Measurements from ENCODE around the gene PIP5K1A. TPM values are rescaled to one million over a fixed set of nuclear protein-coding genes. Genes with fewer than 3 reads are reported as not detected.
A peak's percentile ranks its signal among the peaks of the same experiment; 100 is the strongest.

PIP5K1A gene
- total and polyA plus RNA-seq, 9 of the 15 experiments (the other 6 are each of a cell fraction or from before 2014, with no cell fraction given) = 1.9 to 42.4 (median 18.8) TPM

DNA sequence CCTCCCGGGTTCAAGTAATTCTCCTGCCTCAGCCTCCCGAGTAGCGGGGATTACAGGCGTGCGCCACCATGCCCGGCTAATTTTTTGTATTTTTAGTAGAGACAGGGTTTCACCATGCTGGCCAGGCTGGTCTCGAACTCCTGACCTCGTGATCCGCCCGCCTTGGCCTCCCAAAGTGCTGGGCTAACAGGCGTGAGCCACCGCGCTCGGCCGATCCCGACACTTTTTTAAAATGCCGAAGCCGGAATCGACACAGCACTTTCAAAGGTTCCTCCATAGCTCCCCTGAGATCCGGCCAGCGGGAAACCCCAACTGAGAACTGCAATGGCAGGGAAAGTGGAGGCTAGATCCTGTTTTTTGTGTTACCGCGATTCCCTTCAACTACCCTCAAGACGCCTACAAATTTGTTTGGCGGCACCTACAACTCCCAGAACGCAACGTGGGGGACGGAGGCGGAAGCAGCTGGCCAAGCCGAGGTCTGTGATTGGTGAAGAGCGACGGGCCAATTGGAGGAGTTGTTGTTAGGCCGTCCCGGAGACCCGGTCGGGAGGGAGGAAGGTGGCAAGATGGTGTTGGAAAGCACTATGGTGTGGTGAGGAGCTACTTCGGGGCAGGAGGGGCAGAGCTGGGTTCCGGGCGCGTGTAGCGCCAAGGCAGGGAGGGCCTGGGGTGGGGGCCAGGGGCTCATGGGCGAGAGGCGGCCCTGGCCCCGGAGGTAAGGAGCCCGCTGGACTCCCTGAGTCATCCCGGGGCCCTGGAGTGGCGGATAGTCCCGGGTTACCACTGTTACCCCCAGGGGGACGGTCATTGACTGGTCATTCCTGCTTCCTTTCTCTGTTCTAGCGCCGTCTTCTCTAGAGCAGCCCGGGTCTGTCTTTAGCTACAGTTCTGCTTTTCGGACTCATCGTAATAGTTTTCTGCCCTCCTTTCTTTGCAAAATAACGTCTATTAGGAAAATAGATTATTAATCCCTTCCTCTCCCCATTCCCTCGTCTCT is 56.2 kb downstream of the PIP5K1A start, which contains the start of gene PSMD4 (continued):
- TF ChIP-seq LARP7 (IDR thresholded peaks at IDR 0.05) (0 out of 2 replicates have a peak, but pooled peaks have one; percentile 26), ZNF224 (CRISPR knock-in tag; IDR thresholded peaks at IDR 0.05) (0 out of 2 replicates have a peak, but pooled peaks have one; percentile 20), ASH1L (IDR thresholded peaks at IDR 0.05; ENCODE audit: borderline replicate concordance, low read depth, partially characterized antibody) (peak; percentile 96), NR2F6 (CRISPR knock-in tag; IDR thresholded peaks at IDR 0.05) (no peak), ZNF79 (CRISPR knock-in tag; IDR thresholded peaks at IDR 0.05; ENCODE audit: low read depth) (no peak), POU5F1 (IDR thresholded peaks at IDR 0.05; ENCODE audit: borderline replicate concordance, low read depth, low read length, partially characterized antibody) (no peak), FOXJ2 (tag; IDR thresholded peaks at IDR 0.05) (no peak; the same call in 1 of the 2 replicates), CHD1 (IDR thresholded peaks at IDR 0.05; ENCODE audit: low read length) (no peak), ZNF707 (CRISPR knock-in tag; conservative IDR thresholded peaks at IDR 0.05) (no peak), GABPB1 (CRISPR knock-in tag; IDR thresholded peaks at IDR 0.05) (peak; percentile 90), LCOR (CRISPR knock-in tag; IDR thresholded peaks at IDR 0.05) (no peak), ZNF253 (CRISPR knock-in tag; conservative IDR thresholded peaks at IDR 0.05) (no peak), ZNF717 (CRISPR knock-in tag; IDR thresholded peaks at IDR 0.05) (no peak), NEUROD1 (IDR thresholded peaks at IDR 0.05; ENCODE audit: borderline replicate concordance, low read depth, low read length, partially characterized antibody) (peak; percentile 80), STAG1 (CRISPR knock-in tag; IDR thresholded peaks at IDR 0.05; ENCODE audit: borderline replicate concordance) (no peak), ZNF3 (CRISPR knock-in tag; IDR thresholded peaks at IDR 0.05) (no peak), FOXA3 (CRISPR knock-in tag; conservative IDR thresholded peaks at IDR 0.05 in 1 of 2, IDR thresholded peaks at IDR 0.05 in 1 of 2) (no peak), MBD2 (IDR thresholded peaks at IDR 0.05; ENCODE audit: borderline replicate concordance, low read depth) (peak; percentile 99), POLR2AphosphoS2 (IDR thresholded peaks at IDR 0.05; ENCODE audit: low read length) (peak; percentile 66; the same call in 1 of the 2 replicates), ZNF212 (CRISPR knock-in tag; IDR thresholded peaks at IDR 0.05) (no peak), GTF2A2 (tag; IDR thresholded peaks at IDR 0.05) (no peak)
- TF ChIP-seq, protein P1, sequence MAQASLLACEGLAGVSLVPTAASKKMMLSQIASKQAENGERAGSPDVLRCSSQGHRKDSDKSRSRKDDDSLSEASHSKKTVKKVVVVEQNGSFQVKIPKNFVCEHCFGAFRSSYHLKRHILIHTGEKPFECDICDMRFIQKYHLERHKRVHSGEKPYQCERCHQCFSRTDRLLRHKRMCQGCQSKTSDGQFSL (CRISPR knock-in tag; IDR thresholded peaks at IDR 0.05) = no peak
- TF ChIP-seq, protein P1 (tag; IDR thresholded peaks at IDR 0.05) = no peak
- TF ChIP-seq, protein P2, sequence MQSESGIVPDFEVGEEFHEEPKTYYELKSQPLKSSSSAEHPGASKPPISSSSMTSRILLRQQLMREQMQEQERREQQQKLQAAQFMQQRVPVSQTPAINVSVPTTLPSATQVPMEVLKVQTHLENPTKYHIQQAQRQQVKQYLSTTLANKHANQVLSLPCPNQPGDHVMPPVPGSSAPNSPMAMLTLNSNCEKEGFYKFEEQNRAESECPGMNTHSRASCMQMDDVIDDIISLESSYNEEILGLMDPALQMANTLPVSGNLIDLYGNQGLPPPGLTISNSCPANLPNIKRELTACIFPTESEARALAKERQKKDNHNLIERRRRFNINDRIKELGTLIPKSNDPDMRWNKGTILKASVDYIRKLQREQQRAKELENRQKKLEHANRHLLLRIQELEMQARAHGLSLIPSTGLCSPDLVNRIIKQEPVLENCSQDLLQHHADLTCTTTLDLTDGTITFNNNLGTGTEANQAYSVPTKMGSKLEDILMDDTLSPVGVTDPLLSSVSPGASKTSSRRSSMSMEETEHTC (IDR thresholded peaks at IDR 0.05) = no peak
- TF ChIP-seq, protein P3, sequence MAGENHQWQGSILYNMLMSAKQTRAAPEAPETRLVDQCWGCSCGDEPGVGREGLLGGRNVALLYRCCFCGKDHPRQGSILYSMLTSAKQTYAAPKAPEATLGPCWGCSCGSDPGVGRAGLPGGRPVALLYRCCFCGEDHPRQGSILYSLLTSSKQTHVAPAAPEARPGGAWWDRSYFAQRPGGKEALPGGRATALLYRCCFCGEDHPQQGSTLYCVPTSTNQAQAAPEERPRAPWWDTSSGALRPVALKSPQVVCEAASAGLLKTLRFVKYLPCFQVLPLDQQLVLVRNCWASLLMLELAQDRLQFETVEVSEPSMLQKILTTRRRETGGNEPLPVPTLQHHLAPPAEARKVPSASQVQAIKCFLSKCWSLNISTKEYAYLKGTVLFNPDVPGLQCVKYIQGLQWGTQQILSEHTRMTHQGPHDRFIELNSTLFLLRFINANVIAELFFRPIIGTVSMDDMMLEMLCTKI (IDR thresholded peaks at IDR 0.05; ENCODE audit: partially characterized antibody) = no peak

Measured in K562 (cell line).